ENCODE results near the gene C5orf52. TPM values are rescaled to one million over a fixed set of nuclear protein-coding genes. Genes with fewer than 3 reads are reported as not detected.
A peak's percentile ranks its signal among the peaks of the same experiment; 100 is the strongest.

C5orf52 gene
- not detected for total RNA-seq

GRCh38 chr5:157670662-157671591 is at the start of gene C5orf52:
TSS of gene C5orf52 (plus strand) at chr5:157671533. CDS start at chr5:157671615, 82 bp downstream.
- no peak for TF ChIP-seq POLR2A (IDR thresholded peaks at IDR 0.05)
- TF ChIP-seq CTCF (IDR thresholded peaks at IDR 0.05) = no peak
- peak within 1 kb of the TSS; percentile 5 for H3K4me3 ChIP-seq (ENCODE audit: low read depth, poor library complexity, severe bottlenecking)
- WGBS, 2 donors = 2 to 3% methylated on average over 35 to 43 of the region's 59 CpGs
- peak in 1 of 2 donors; percentile 86 for DNase-seq (ENCODE audit: low spot score in 2 of 2)
- intact Hi-C loops (cut with DNase I; ENCODE audit: low total_unique reads) = no loop called here

- intact Hi-C loops (cut with DNase I; ENCODE audit: low total_unique reads) = no loop called here
- WGBS, 2 donors = 28 to 40% methylated on average over 2 of the region's 2 CpGs
- no peak overlapping the region for H3K4me3 ChIP-seq (ENCODE audit: low read depth, poor library complexity, severe bottlenecking)
- DNase-seq (ENCODE audit: low spot score in 2 of 2) = no peak
- TF ChIP-seq CTCF (IDR thresholded peaks at IDR 0.05) (no peak), POLR2A (IDR thresholded peaks at IDR 0.05) (no peak)
Measured at GRCh38 chr5:157624144-157624543, 47.2 kb upstream of the C5orf52 start.

DNA sequence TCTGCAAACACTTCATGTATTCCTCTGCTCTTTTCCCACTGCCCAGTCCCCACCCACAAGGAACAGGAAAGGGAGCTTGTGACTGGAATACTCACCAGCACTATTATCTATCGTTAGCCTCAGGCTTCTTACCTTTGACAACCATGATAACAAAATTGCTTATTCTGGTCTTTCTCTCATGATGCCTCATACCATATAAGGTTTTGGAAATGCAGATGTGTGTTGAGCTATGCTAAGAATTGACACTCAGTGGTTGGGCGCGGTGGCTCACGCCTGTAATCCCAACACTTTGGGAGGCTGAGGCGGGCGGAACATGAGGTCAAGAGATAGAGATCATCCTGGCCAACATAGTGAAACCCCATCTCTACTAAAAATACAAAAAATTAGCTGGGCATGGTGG is 44.5 kb upstream of the C5orf52 start:
- 86 to 91% methylated on average over 6 of the region's 6 CpGs for WGBS, 2 donors
- TF ChIP-seq CTCF (IDR thresholded peaks at IDR 0.05) = no peak
- no peak for TF ChIP-seq POLR2A (IDR thresholded peaks at IDR 0.05)
- no peak for DNase-seq (ENCODE audit: low spot score in 2 of 2)
- intact Hi-C loops (cut with DNase I; ENCODE audit: low total_unique reads) = no loop called here
- H3K4me3 ChIP-seq (ENCODE audit: low read depth, poor library complexity, severe bottlenecking) = no peak overlapping the region

- H3K4me3 ChIP-seq (ENCODE audit: low read depth, poor library complexity, severe bottlenecking) = no peak overlapping the region
- no peak for DNase-seq (ENCODE audit: low spot score in 2 of 2)
- 87 to 89% methylated on average over 2 of the region's 2 CpGs for WGBS, 2 donors
- intact Hi-C loops (cut with DNase I; ENCODE audit: low total_unique reads) = no loop called here
- TF ChIP-seq POLR2A (IDR thresholded peaks at IDR 0.05) (no peak), CTCF (IDR thresholded peaks at IDR 0.05) (no peak)
Measured at GRCh38 chr5:157630341-157630740, 41.0 kb upstream of the C5orf52 start.

GRCh38 chr5:157640406-157641066 is 30.8 kb upstream of the C5orf52 start:
- H3K4me3 ChIP-seq (ENCODE audit: low read depth, poor library complexity, severe bottlenecking) = no peak overlapping the region
- no peak for DNase-seq (ENCODE audit: low spot score in 2 of 2)
- TF ChIP-seq CTCF (IDR thresholded peaks at IDR 0.05) (no peak), POLR2A (IDR thresholded peaks at IDR 0.05) (no peak)
- intact Hi-C loops (cut with DNase I; ENCODE audit: low total_unique reads) = no loop called here
- 89 to 90% methylated on average over 9 of the region's 9 CpGs for WGBS, 2 donors
